Peyer's patch (tissue), 4 donors: ENCODE data around the gene KMO. TPM values are rescaled to one million over a fixed set of nuclear protein-coding genes. Genes with fewer than 3 reads are reported as not detected.
A peak's percentile ranks its signal among the peaks of the same experiment; 100 is the strongest.

Experiments
- DNase-seq, 3 donors: peaks; one replicate each; pipeline ENCODE4 v3.0.0-alpha.2; 2017 to 2019
- H3K27ac ChIP-seq, 4 donors: fragments of 200-600 bp; sonication (generic); one replicate each; pipeline ENCODE4 v1.5.1; 2016 to 2019
- H3K27me3 ChIP-seq, 2 donors: fragments of 200-600 bp; sonication (generic); one replicate each; pipeline ENCODE4 v1.5.1; 2019
- H3K36me3 ChIP-seq, 3 donors: fragments of 200-600 bp; sonication (generic); one replicate each; pipeline ENCODE4 v1.5.1; 2016 to 2019
- H3K4me1 ChIP-seq, 4 donors: fragments of 200-600 bp; sonication (generic); one replicate each; pipeline ENCODE4 v1.5.1; 2016 to 2019
- H3K4me3 ChIP-seq, 4 donors: fragments of 200-600 bp; sonication (generic); 1 replicate in 3 of 4; 2 replicates in 1 of 4; pipeline ENCODE4 v1.5.1; 2016 to 2019; ENCODE audit warnings: mild to moderate bottlenecking in 1 of 4
- H3K9me3 ChIP-seq, 4 donors: fragments of 200-600 bp; sonication (generic); one replicate each; pipeline ENCODE4 v1.5.1; 2016 to 2019; ENCODE audit warnings: mild to moderate bottlenecking in 1 of 4
- CTCF ChIP-seq, 6 experiments: fragments of 450-650 bp in 4 of 6; fragments of 200-600 bp in 2 of 6; sonication (generic) in 1 of 6; IDR thresholded peaks; one replicate each; pipeline ENCODE4 v1.5.1; 2017 to 2019; ENCODE audit warnings: antibody characterized with exemption in 6 of 6, mild to moderate bottlenecking in 3 of 6, moderate library complexity in 1 of 6
- POLR2A ChIP-seq, 2 donors: fragments of 450-650 bp; IDR thresholded peaks; one replicate each; pipeline ENCODE4 v1.5.1; 2017; ENCODE audit warnings: antibody characterized with exemption in 2 of 2, mild to moderate bottlenecking in 2 of 2, moderate library complexity in 2 of 2
- total RNA-seq, 4 donors: library from RNA; depleted of rRNA; stranded (reverse); fragments of >200 nt; gene quantifications; one replicate each; pipeline ENCODE4 v1.1.0, GENCODE V29; 2016

KMO gene
- total RNA-seq, 4 donors from 2014 or later, result 0.13 to 32.2 (median 0.70) TPM; not detected in 1

GRCh38 chr1:241637046-241637590 lies 104.9 kb downstream of the KMO start:
- H3K9me3 ChIP-seq, result no peaks in the 10 kb centered on the region
- no peak overlapping the region for H3K4me3 ChIP-seq
- H3K36me3 ChIP-seq, result no peaks in the 10 kb centered on the region
- DNase-seq, result no peak
- TF ChIP-seq CTCF (IDR thresholded peaks at IDR 0.05), result no peak
- TF ChIP-seq POLR2A (IDR thresholded peaks at IDR 0.05), result no peak
- no peaks in the 10 kb centered on the region for H3K27me3 ChIP-seq
- H3K4me1 ChIP-seq, result peaks cover 0 to 11% (median 4%) of the 10 kb centered on the region in 4 donors
- H3K27ac ChIP-seq, result no peak overlapping the region

GRCh38 chr1:241637604-241638003 lies 105.4 kb downstream of the KMO start:
- H3K36me3 ChIP-seq, result no peaks in the 10 kb centered on the region
- no peak for DNase-seq
- no peaks in the 10 kb centered on the region for H3K27me3 ChIP-seq
- TF ChIP-seq POLR2A (IDR thresholded peaks at IDR 0.05), result no peak
- TF ChIP-seq CTCF (IDR thresholded peaks at IDR 0.05), result no peak
- no peak overlapping the region for H3K4me3 ChIP-seq
- H3K27ac ChIP-seq, result no peak overlapping the region
- H3K9me3 ChIP-seq, result no peaks in the 10 kb centered on the region
- peaks cover 0 to 11% (median 4%) of the 10 kb centered on the region in 4 donors for H3K4me1 ChIP-seq

- H3K4me1 ChIP-seq, result peaks cover 0 to 11% (median 4%) of the 10 kb centered on the region in 4 donors
- H3K4me3 ChIP-seq, result peak overlapping the region in 1 of 4 donors; percentile 90
- H3K27me3 ChIP-seq, result no peaks in the 10 kb centered on the region
- no peaks in the 10 kb centered on the region for H3K36me3 ChIP-seq
- H3K9me3 ChIP-seq, result no peaks in the 10 kb centered on the region
- DNase-seq, result no peak
- no peak overlapping the region for H3K27ac ChIP-seq
- TF ChIP-seq CTCF (IDR thresholded peaks at IDR 0.05), result no peak
- no peak for TF ChIP-seq POLR2A (IDR thresholded peaks at IDR 0.05)
Observed at GRCh38 chr1:241638099-241638682, 106.0 kb downstream of the KMO start.

GRCh38 chr1:241638909-241639622 lies 106.9 kb downstream of the KMO start:
- DNase-seq, result no peak
- Histone ChIP-seq H3K4me1 (peaks cover 0 to 11% (median 4%) of the 10 kb centered on the region in 4 donors), H3K36me3 (no peaks in the 10 kb centered on the region), H3K27ac (peak overlapping the region in 3 of 4 donors; percentile 81 to 87 (median 82)), H3K9me3 (no peaks in the 10 kb centered on the region), H3K4me3 (peak overlapping the region; percentile 80 to 90 (median 88)), H3K27me3 (no peaks in the 10 kb centered on the region)
- TF ChIP-seq CTCF (IDR thresholded peaks at IDR 0.05) (no peak), POLR2A (IDR thresholded peaks at IDR 0.05) (no peak)

- peak overlapping the region; percentile 81 to 90 (median 84) for H3K27ac ChIP-seq
- H3K4me1 ChIP-seq, result peaks cover 0 to 11% (median 4%) of the 10 kb centered on the region in 4 donors
- no peaks in the 10 kb centered on the region for H3K36me3 ChIP-seq
- peak overlapping the region; percentile 80 to 90 (median 88) for H3K4me3 ChIP-seq
- DNase-seq, result peak in 2 of 3 donors; percentile 25 to 58
- no peaks in the 10 kb centered on the region for H3K9me3 ChIP-seq
- TF ChIP-seq CTCF (IDR thresholded peaks at IDR 0.05) (peak in 2 of 6 experiments; percentile 11 to 22), POLR2A (IDR thresholded peaks at IDR 0.05) (no peak)
- no peaks in the 10 kb centered on the region for H3K27me3 ChIP-seq
Observed at GRCh38 chr1:241639623-241640148, 107.5 kb downstream of the KMO start.
